DND-41 (cell line): ENCODE measurements around the gene CREM.

ENCODE experiments used
- ATAC-seq: fragments of 200-7000 bp; cut with Tn5 transposase; 3 replicates; pipeline ENCODE4 v1.9.1; 2021; ENCODE audit warnings: low read depth; ENCODE audit not compliant: insufficient read depth
- DNase-seq: peaks from one replicate; pipeline ENCODE4 v3.0.0-alpha.2; 2020
- H2AFZ ChIP-seq: 2 replicates; pipeline ENCODE4 v1.6.0; 2012; ENCODE audit warnings: low read depth, low read length
- H3K27ac ChIP-seq: 2 replicates; pipeline ENCODE4 v1.5.1; 2012; ENCODE audit warnings: low read length, inconsistent platforms
- H3K27me3 ChIP-seq: fragments of 200-600 bp; sonication (generic); 2 replicates; pipeline ENCODE4 v1.6.0; 2012; ENCODE audit warnings: low read length, mild to moderate bottlenecking, inconsistent platforms; ENCODE audit not compliant: insufficient read depth, poor library complexity
- H3K36me3 ChIP-seq: 2 replicates; pipeline ENCODE4 v1.5.1; 2012; ENCODE audit warnings: low read length, inconsistent platforms; ENCODE audit not compliant: insufficient read depth
- H3K4me1 ChIP-seq: 2 replicates; pipeline ENCODE4 v1.5.1; 2012; ENCODE audit warnings: mild to moderate bottlenecking, low read length; ENCODE audit not compliant: insufficient read depth
- H3K4me2 ChIP-seq: 2 replicates; pipeline ENCODE4 v1.6.0; 2012; ENCODE audit warnings: mild to moderate bottlenecking, moderate library complexity, low read length, inconsistent platforms; ENCODE audit not compliant: insufficient read depth
- H3K4me3 ChIP-seq, 2 experiments: fragments of 200-600 bp in 1 of 2; shearing (Covaris generic) in 1 of 2; 2 replicates each; pipeline ENCODE4 v1.5.1; 2012 to 2016; ENCODE audit warnings: inconsistent platforms in 2 of 2, low read length in 2 of 2, mild to moderate bottlenecking in 2 of 2, low read depth in 1 of 2, moderate library complexity in 1 of 2
- H3K79me2 ChIP-seq: 2 replicates; pipeline ENCODE4 v1.6.0; 2012; ENCODE audit warnings: low read length, inconsistent platforms; ENCODE audit not compliant: insufficient read depth
- H3K9ac ChIP-seq: 2 replicates; pipeline ENCODE4 v1.6.0; 2012; ENCODE audit warnings: low read depth, mild to moderate bottlenecking, inconsistent platforms, low read length, moderate library complexity
- H3K9me3 ChIP-seq: 2 replicates; pipeline ENCODE4 v1.5.1; 2012; ENCODE audit warnings: low read length, moderate library complexity, mild to moderate bottlenecking, inconsistent platforms; ENCODE audit not compliant: insufficient read depth, severe bottlenecking
- H4K20me1 ChIP-seq: 2 replicates; pipeline ENCODE4 v1.6.0; 2012; ENCODE audit warnings: low read length; ENCODE audit not compliant: insufficient read depth
- CTCF ChIP-seq: IDR thresholded peaks from 2 replicates; pipeline ENCODE4 v1.5.1; 2012; ENCODE audit warnings: borderline replicate concordance, low read length, moderate library complexity, mild to moderate bottlenecking; ENCODE audit not compliant: poor library complexity, severe bottlenecking; ENCODE audit errors: extremely low read depth
- EZH2 ChIP-seq: IDR thresholded peaks from 3 replicates; pipeline ENCODE4 v1.6.1; 2012; ENCODE audit warnings: borderline replicate concordance, low read depth, mild to moderate bottlenecking, moderate library complexity, low read length, inconsistent platforms; ENCODE audit not compliant: severe bottlenecking

Gene CREM

GRCh38 chr10:35135861-35136260 is 9.2 kb downstream of the CREM start:
- no peak for DNase-seq
- no peak overlapping the region for H2AFZ ChIP-seq

GRCh38 chr10:35136263-35136815 is 9.7 kb downstream of the CREM start:
- no peak overlapping the region for H3K4me3 ChIP-seq
- H3K27ac ChIP-seq: no peak overlapping the region
- peaks cover 8% of the 10 kb centered on the region for H3K4me1 ChIP-seq
- H3K79me2 ChIP-seq: peaks cover 19% of the 10 kb centered on the region; the same call in 1 of the 2 replicates
- H3K9me3 ChIP-seq: no peaks in the 10 kb centered on the region
- H3K27me3 ChIP-seq: no peaks in the 10 kb centered on the region
- no peaks in the 10 kb centered on the region for H3K36me3 ChIP-seq
- no peak for TF ChIP-seq CTCF
- no peak for TF ChIP-seq EZH2
- no peak overlapping the region for H2AFZ ChIP-seq
- ATAC-seq: no peak
- no peak for DNase-seq
- H3K4me2 ChIP-seq: no peak overlapping the region
- H4K20me1 ChIP-seq: peaks cover 4% of the 10 kb centered on the region; the same call in 1 of the 2 replicates
- H3K9ac ChIP-seq: no peak overlapping the region

More at GRCh38 chr10:35135861-35136260, 9.2 kb downstream of the CREM start:
- peaks cover 4% of the 10 kb centered on the region; the same call in 1 of the 2 replicates for H4K20me1 ChIP-seq
- H3K79me2 ChIP-seq: peaks cover 21% of the 10 kb centered on the region; the same call in 1 of the 2 replicates
- H3K4me3 ChIP-seq: no peak overlapping the region
- no peak for TF ChIP-seq CTCF
- no peak for TF ChIP-seq EZH2
- no peak for ATAC-seq
- no peak overlapping the region for H3K27ac ChIP-seq
- H3K4me2 ChIP-seq: no peak overlapping the region
- no peaks in the 10 kb centered on the region for H3K36me3 ChIP-seq
- no peaks in the 10 kb centered on the region for H3K9me3 ChIP-seq
- H3K9ac ChIP-seq: no peak overlapping the region
- H3K4me1 ChIP-seq: peaks cover 8% of the 10 kb centered on the region
- no peaks in the 10 kb centered on the region for H3K27me3 ChIP-seq

GRCh38 chr10:35140126-35140525 is 13.5 kb downstream of the CREM start:
- Histone ChIP-seq H4K20me1 (peaks cover 4% of the 10 kb centered on the region; the same call in 1 of the 2 replicates), H3K9ac (no peak overlapping the region), H3K4me3 (no peak overlapping the region), H2AFZ (no peak overlapping the region), H3K79me2 (peaks cover 18% of the 10 kb centered on the region; the same call in 1 of the 2 replicates), H3K9me3 (no peaks in the 10 kb centered on the region), H3K4me1 (no peaks in the 10 kb centered on the region), H3K27ac (no peak overlapping the region), H3K4me2 (no peak overlapping the region), H3K27me3 (no peaks in the 10 kb centered on the region), H3K36me3 (no peaks in the 10 kb centered on the region)
- DNase-seq: no peak
- ATAC-seq: no peak
- no peak for TF ChIP-seq CTCF
- TF ChIP-seq EZH2: no peak

GRCh38 chr10:35140727-35141126 is 14.1 kb downstream of the CREM start:
- H3K79me2 ChIP-seq: peaks cover 18% of the 10 kb centered on the region; the same call in 1 of the 2 replicates
- H3K4me1 ChIP-seq: no peaks in the 10 kb centered on the region
- H2AFZ ChIP-seq: no peak overlapping the region
- H3K36me3 ChIP-seq: no peaks in the 10 kb centered on the region
- DNase-seq: no peak
- no peak overlapping the region for H3K4me3 ChIP-seq
- H3K27me3 ChIP-seq: no peaks in the 10 kb centered on the region
- no peak overlapping the region for H3K27ac ChIP-seq
- H3K4me2 ChIP-seq: no peak overlapping the region
- no peak for ATAC-seq
- no peak overlapping the region for H3K9ac ChIP-seq
- TF ChIP-seq EZH2 (no peak), CTCF (no peak)
- H4K20me1 ChIP-seq: peaks cover 4% of the 10 kb centered on the region; the same call in 1 of the 2 replicates
- H3K9me3 ChIP-seq: no peaks in the 10 kb centered on the region
